ENCODE data around the gene VIM. TPM values are rescaled to one million over a fixed set of nuclear protein-coding genes. Genes with fewer than 3 reads are reported as not detected.

VIM gene
- total and polyA plus RNA-seq, 2 experiments from 2014 or later: 302 to 1,051 TPM

DNA sequence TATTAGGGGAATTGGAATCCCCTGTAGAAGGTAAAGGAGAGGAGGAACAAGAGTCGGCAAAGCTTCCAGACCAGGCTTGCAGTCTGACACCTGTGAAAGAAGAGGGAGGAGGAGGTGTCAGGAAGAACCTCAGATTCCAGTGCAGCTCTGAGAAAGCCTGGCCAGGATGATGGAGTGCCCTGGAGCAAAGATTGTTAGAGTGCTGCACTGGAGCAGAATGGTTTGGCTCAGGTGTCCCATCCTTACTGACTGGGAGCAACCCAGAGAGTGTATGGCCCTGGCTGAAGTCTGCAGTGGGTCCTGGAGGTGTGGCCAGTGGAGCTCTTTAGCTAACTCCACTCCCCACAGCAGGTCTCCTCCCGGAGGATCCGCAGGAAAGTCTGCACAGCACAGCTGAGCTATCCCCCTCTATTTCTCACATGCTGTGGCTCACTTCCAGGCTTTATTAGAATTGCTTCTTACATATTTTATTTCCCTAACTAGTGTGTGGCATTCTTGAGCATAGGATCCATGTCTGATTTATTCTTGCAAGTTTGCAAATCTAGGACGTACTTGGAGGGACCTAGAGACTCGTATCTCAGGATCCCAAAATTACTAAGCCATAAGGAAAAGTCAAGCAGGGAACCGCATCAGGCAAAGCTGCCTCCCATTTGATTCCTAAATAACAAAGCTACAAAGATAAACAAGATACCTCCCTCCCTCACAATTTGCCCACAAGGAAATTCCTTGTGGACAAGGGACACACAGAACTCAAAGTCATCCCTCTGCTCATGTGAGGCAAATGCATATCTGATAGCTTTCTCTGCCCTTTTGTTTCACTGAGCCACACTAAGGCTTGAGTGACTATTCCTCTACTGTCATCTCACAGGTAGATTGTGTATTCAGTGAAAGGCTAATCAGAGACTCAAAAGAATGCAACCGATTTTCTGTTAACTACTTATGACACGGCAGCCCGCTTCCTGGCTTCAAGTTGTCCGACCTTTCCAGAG, 58.8 kb downstream of the VIM start:
- H2AFZ ChIP-seq: no peak overlapping the region
- DNase-seq (ENCODE audit: low spot score): no peak
- no peak overlapping the region for H3K27ac ChIP-seq
- H3K36me3 ChIP-seq (replicated peaks; ENCODE audit: insufficient read depth, low read depth): no peaks in the 10 kb centered on the region
- H3K4me2 ChIP-seq: no peak overlapping the region
- no peak overlapping the region for H3K4me3 ChIP-seq
- WGBS (ENCODE audit: low lambda C conversion rate, missing lambda C conversion rate): 57% methylated on average over 10 of the region's 10 CpGs
- H3K4me1 ChIP-seq (ENCODE audit: insufficient read depth): no peaks in the 10 kb centered on the region
- H3K9me2 ChIP-seq (replicated peaks; ENCODE audit: insufficient read depth): no peaks in the 10 kb centered on the region
- no peaks in the 10 kb centered on the region for H3K79me2 ChIP-seq
- no peaks in the 10 kb centered on the region for H3K27me3 ChIP-seq
- TF ChIP-seq EZH2 (IDR thresholded peaks at IDR 0.05; ENCODE audit: borderline replicate concordance): no peak
- TF ChIP-seq, protein P1, sequence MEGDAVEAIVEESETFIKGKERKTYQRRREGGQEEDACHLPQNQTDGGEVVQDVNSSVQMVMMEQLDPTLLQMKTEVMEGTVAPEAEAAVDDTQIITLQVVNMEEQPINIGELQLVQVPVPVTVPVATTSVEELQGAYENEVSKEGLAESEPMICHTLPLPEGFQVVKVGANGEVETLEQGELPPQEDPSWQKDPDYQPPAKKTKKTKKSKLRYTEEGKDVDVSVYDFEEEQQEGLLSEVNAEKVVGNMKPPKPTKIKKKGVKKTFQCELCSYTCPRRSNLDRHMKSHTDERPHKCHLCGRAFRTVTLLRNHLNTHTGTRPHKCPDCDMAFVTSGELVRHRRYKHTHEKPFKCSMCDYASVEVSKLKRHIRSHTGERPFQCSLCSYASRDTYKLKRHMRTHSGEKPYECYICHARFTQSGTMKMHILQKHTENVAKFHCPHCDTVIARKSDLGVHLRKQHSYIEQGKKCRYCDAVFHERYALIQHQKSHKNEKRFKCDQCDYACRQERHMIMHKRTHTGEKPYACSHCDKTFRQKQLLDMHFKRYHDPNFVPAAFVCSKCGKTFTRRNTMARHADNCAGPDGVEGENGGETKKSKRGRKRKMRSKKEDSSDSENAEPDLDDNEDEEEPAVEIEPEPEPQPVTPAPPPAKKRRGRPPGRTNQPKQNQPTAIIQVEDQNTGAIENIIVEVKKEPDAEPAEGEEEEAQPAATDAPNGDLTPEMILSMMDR (IDR thresholded peaks at IDR 0.05; ENCODE audit: poor library complexity): no peak
- TF ChIP-seq EZH2phosphoT487 (IDR thresholded peaks at IDR 0.05; ENCODE audit: low read depth, severe bottlenecking, unreplicated experiment): no peak
- H4K20me1 ChIP-seq (ENCODE audit: insufficient read depth, poor library complexity, severe bottlenecking): no peaks in the 10 kb centered on the region
- H3K9me3 ChIP-seq (ENCODE audit: low read depth): no peaks in the 10 kb centered on the region

Other genes with a start within 250 kb of the VIM start
- 9.4 and 10.6 TPM in 2 replicates for gene CUBN, start 98.4 kb upstream of the VIM start, total RNA-seq
- gene CUBN, start 98.4 kb upstream of the VIM start, polyA plus RNA-seq: 2.0 and 3.3 TPM in 2 replicates
- 4.2 and 5.4 TPM in 2 replicates for gene TRDMT1, start 26.6 kb upstream of the VIM start, total RNA-seq
- 3.5 and 5.9 TPM in 2 replicates for gene TRDMT1, start 26.6 kb upstream of the VIM start, polyA plus RNA-seq
- gene ST8SIA6, start 226.4 kb downstream of the VIM start, total RNA-seq: 0.24 TPM in 1 of 2 replicates, not detected in the other
- 0.10 and 0.94 TPM in 2 replicates for gene ST8SIA6, start 226.4 kb downstream of the VIM start, polyA plus RNA-seq